Activated gamma-delta T cell treated with Interleukin-2 at 50 U/mL for 16 hours (primary cell): ENCODE data around the gene ABR.
"Not testable (repeated sequence)": the region's sequence is repeated elsewhere in the genome, so short reads cannot be mapped to it uniquely, and the experiment has no call there.

Experiments used
- DNase-seq: peaks from one replicate; pipeline ENCODE4 v3.0.0-alpha.2; 2020

The ABR gene

DNA sequence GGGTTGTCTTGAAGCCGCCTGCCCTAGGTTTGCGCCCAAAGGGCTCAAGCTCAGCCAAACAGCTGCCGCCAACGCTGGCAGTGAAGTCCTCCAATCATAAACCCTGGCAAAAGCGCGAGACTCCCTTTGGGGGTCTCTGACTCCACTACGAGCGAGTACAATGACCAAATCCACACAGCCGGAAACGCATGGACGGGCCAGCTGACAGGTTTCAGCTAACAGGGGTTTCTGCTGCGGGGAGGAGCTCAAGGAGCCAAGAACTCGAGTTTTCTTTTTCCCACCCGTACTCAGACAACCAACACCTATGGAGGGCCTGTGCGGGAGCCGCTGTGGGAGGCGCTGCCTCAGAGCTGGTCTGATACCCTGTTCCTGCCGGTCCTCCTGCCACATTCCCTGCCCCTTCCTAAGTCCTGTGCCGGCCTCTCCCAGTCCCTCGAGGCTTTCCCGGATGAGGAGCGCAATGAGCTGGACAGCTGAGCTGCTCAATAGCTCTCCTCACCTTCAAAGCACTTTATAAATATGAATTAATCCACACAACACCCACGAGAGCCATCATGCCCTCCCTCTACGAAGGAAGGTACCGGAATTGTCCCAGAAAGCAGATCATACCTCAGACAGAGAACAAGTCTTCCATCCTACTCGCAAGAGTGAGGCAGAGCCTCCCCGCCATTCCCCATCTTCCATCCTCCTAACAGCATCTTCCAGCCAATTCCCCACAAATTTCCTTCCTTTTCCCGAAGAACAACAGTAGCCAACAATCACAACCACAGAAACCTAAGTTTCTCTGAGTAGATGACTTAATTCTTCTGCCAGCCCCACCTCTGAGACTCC lies 6.1 kb downstream of the ABR start:
- DNase-seq = no peak

DNA sequence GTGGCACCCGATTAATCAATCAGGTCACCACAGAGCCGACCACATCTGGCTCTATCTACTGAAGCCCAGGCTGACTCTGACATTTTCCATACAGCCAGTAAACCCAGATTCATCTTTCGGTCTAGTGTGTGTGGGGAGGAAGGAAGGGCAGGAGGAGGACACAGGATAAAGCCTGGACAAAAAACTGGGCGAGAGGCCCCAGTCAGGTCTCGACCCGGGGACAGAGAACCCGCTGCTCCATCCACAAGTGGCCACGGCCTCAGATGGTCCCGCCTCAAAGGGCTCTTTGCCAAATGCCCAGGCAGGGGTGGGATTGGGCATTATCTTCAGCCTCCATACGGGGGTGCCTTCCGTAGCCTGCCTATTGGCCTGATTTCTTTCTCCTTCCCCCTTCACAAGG lies 7.8 kb downstream of the ABR start:
- DNase-seq = no peak

DNA sequence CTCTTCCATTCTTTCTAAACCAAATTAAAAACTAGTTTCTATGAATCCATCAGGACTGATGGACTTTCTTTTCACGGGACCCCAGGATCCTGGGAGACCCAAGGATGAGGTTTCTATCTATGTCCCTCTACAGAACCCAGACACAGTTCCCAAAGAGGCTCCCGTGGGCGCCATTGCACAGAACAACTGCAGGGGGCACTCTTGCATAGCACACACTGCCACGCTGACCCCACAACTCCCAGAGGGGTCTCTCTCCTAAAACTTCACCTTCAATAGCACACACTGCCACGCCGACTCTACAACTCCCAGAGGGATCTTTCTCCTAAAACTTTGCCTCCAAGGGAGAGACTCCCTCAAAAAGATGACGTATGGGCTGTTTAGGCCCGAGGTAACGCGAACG lies 9.0 kb downstream of the ABR start:
- no peak for DNase-seq

DNA sequence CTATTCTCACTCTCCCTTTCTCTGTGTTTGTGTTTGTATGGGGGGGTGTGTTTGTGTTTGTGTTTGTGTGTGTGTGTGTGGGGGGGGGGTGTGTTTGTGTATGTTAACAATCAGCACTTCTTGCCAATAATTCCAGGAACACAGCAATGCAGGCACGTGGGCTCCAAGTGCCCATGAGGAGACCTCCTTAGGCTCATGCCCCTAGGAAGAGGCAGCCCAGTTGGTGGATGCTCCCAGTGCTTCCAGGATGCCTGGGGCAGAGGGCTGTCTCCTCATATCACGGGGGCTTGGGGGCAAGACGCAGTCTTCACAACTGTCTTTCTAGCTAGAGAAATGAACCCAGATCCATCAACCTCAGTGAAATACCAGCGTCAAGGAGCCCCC lies 9.9 kb downstream of the ABR start:
- DNase-seq = no peak

DNA sequence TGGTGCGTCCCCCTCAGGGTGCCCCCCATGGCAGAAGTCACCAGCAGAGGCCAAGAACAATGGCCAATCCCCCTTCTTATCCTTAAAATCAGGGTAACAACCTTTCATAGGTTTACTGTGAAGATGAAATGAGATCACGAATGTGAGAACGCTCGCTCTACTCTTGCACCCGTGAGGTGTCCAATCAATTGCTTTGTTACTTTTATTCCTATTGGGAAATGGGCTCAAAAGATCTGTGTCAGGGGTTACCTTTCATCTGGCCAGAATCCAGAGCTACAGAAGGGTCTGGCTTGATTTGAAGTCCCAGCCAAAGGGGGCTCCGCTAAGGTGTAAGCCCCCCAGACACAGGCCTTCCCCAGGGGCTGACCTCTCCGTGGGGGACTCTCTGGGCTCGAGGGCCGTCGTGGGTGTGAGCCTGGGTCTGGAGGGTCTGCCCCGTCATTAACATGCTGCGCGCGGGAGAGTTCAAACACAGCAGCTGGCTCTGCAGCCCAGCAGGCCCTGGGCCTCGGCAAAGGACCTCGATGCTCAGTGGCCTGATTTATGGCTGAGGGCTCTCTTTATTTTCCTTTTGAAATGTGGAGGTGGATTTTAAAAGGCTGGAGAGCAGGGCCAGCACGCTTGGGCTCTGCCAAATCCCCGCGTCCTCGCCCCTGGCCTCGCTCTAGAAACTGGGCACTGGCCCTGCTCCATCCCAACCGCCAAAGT lies 10.4 kb downstream of the ABR start:
- DNase-seq = no peak

- DNase-seq = no peak
Observed at GRCh38 chr17:1168533-1169220, 11.1 kb downstream of the ABR start.

DNA sequence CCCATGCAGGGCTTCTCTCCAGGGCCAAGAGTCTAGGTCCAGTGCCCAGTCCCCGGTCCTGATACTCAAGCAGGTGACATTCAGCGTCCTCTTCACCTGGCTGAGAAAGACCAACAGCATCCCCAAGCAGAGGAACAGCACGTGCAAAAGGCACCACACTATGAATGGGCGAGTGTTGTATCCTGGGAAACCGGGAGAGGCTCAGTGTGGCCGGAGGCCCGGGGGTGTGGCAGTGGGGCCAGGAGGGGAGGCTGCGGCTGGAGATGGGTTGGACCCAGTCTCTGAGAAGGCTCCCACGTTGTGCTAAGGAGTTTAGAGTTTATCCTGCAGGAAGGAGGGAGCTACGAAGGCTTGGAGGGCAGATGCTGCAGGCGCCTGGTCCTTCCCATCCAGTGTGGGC lies 13.5 kb downstream of the ABR start:
- DNase-seq = no peak

GRCh38 chr17:1165836-1166235 lies 13.9 kb downstream of the ABR start:
- no peak for DNase-seq

DNA sequence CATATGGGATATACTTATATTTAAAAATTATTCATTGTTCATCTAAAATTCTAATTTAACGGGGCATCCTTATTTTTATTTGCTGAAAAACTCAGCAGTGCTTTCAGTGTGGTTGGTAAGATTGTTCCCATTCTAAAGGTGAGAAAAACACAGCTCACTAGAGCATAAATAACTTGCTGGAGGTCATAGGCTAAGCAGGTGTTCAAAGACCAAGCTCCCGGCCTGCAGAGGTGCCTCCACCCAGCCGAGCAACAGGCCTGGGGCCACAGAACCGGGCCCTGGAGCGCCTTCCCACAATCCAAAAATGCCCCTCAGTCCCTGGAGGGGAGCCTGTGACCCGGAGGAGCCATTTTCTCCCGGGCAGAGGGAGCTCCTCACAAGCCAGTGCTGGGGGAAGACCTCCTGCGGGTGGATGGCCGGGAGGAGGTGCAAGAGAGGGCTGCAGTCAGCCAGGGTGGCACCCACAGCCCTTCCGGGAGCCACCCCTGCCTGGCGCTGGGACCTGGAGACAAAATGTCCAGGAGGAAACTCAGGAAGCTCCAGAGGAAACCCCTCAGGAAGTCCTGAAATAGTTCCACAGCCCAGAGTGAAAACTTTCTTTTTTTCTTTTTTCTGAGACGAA lies 14.7 kb downstream of the ABR start:
- no peak for DNase-seq

GRCh38 chr17:1162116-1162855 lies 17.5 kb downstream of the ABR start:
- DNase-seq = no peak

- DNase-seq = no peak
Observed at GRCh38 chr17:1160591-1161390, 19.0 kb downstream of the ABR start.

GRCh38 chr17:1159431-1160180 lies 20.2 kb downstream of the ABR start:
- DNase-seq = no peak

DNA sequence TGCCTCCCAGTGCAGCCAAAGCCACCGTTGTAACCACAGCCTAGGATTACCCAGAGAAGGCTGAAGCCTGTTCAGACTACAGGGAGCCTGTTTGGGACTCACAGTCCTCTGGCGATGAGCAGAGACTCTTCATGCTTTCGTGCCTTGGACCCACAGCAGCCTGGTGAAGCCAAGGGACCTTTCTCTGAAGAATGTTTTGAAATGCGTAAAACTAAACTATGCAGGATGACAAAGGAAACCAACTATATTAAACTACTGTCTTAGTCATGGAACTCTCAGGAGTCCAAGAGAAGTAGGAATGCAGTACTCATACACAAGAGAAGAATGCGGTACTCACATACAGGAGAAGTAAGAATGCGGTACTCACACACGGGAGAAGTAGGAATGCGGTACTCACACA lies 20.9 kb downstream of the ABR start:
- no peak for DNase-seq

GRCh38 chr17:1156864-1157263 lies 22.9 kb downstream of the ABR start:
- DNase-seq = no peak

DNA sequence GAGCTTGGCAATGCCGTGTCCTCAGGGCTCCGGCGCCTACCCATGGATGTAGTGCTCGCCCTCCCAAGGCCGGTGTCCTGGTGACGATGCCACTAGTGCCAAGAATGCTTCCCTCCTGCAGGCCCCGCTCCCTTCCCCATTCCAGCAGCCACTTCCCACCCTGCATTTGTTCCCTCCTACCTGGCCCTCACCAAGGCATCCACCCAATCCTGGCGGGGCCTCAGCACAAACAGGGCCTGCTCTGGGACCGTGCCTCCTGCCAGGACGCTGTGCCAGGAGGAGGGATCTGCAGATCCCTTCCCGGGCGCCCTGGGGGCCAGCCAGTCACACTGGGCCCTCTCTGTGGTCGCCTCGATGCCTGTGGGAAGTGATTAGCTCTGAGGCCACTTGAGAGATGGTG lies 25.1 kb downstream of the ABR start:
- no peak for DNase-seq

DNA sequence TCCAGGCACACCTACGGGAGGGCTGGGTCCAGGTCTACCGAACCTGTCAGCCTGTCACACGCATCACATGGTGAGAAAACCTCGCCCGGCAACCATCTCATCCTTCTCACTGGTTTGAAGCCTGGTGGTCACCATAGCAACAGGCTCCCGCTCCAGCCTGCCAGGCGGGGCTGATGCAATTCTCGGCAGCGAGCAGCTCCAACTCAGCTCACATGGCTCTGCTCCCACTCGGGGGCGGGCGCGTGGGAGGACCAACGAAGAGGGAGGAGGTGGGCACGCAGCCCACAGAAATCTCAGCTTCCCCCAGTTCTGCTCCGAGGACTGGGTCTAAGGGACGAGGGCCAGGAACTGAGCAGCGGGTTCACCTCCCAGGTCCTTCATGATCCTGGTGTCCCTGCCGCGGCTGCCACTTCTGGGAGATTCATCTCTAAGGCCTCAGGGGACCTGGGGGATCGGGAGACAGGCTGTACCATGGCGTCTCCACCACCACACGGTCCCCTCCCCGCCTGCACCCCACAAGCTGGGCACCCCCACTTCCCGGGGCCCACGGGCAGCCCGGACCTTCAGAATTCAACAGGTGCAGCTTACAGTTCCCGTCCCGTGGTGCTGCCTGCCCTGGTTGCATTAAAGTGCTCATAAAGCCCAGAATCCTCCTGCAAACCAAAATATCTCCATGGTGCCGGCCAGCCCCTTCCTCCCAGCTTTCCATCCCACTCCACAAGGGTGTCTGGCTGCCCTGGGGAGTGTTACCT lies 25.8 kb downstream of the ABR start:
- no peak for DNase-seq

DNA sequence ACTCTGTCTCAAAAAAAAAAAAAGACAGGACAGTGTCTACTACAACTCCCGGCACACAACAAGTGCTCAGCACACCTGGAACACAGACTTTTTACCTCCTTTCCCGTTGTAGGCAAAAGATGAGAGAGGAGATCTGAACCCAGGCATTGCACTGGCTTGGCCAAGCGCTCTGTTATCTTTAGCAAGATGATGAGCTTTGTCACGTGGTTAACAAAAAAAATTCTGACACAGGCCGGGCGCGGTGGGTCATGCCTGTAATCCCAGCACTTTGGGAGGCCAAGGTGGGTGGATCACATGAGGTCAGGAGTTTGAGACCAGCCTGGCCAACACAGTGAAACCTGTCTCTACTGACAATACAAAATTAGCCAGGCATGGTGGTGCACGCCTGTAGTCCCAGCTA lies 27.2 kb downstream of the ABR start:
- not testable (repeated sequence) for DNase-seq

DNA sequence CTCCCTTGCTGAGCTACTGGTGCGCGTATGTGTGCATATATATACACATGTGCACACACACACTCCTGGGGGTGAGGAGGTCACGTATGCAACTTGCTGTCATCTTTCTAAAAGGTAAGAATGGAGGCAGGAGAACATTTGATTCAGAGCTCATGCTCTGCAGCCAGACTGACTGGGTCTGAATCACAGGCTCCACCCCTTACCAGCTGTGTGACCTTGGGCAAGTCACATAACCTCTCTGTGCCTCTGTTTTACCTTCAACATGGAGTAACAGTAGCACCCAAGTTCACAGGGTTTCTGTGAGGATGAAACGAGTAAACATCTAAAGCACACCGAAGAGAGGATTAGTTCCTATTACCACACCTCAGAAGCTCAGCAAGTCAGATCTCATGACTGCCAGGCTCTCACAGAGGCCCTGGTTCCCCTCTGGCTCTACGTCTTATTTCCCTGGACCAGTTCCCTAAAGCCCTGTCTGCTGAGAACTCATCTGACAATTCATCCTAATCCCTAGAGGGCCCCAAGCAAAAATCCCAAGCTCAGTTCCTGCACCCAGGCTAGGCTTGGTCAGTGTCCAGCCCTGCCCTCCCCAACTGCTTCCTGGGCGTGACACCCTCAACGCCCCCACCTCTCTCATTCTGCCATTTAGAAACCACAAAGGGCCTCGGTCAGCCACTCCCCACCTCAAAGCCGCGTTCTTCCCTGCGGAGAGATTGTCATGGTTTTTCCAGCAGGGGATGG lies 28.7 kb downstream of the ABR start:
- no peak for DNase-seq

DNA sequence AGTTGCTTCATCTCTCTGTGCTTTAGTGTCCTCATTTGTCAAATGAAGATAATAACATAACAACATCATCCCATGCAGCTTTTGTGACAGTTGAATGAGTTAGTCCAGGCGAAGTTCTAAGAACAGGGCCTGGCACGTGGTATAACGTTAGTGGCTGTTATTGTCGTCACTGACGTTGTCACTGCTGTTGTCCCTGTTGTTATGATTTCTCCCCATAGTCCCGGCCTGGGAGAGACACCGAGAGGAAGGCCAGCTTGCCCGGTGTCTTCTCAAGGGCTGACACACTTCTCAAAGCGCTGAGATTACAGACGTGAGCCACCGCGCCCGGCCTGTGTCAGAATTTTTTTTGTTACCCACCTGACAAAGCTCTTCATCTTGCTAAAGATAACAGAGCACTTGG lies 29.9 kb downstream of the ABR start:
- no peak for DNase-seq

GRCh38 chr17:1147664-1148063 lies 32.1 kb downstream of the ABR start:
- no peak for DNase-seq
